ENCODE results near the gene HESX1. TPM values are rescaled to one million over a fixed set of nuclear protein-coding genes. Genes with fewer than 3 reads are reported as not detected.

HESX1 gene
- polyA plus RNA-seq, 1 donor from 2014 or later, result 4.8 TPM

DNA sequence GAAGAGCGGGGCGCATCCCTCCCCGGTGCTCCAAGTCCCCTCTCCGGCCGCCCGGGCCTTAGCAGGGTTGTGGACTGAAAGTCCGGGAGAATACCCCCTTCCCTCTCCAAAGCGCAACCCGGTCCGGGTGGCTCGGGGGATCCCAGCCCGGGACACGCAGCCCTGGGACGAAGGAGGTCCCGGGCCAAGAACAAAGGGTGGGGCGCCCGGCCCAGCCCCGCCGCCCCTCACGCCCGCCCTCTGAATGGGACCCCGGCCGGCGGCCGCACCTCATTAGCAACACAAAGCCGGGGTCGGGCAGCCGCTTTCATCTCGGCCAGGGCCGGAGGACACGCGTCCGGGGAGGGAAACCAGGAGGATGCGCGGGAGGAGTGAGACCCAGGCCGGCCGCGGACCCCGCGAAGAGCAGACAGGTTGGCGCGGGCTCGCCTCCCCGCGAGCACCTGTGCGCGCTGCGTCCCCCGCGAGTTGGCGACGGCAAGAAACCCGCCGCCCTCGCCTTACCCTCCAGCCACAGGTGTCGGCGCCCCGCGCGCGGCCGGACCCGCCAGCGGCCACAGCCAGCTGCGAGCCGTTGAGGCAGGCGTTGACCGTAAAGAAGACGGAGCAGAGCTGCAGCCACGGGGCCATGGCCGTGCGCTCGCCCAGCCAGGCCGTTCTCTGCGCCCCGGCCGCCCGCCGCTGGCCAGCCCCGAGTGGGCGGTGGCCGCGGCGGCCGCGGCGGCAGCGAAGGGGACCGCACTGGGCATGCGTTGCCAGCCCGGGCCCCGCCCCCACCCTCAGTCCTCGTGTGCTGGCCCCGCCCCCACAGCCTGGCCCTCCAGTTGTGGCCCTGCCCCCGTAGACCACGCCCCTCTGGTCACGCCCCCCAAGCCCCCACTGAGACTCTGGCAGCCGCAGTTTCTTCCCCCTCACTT, 34.9 kb downstream of the HESX1 start, which contains the start of gene IL17RD:
Gene IL17RD, minus strand, starts transcription at position 697 of the 917 bp plus-strand sequence. Its CDS starts 67 bp downstream, at position 630.
- Histone ChIP-seq H4K20me1 (ENCODE audit: insufficient read depth) (no peaks in the 10 kb centered on the region), H3K27me3 (ENCODE audit: insufficient read depth, low read depth, low read length) (no peaks in the 10 kb centered on the region), H3F3A (ENCODE audit: insufficient read depth, low read length, poor library complexity, severe bottlenecking) (no peaks in the 10 kb centered on the region), H3K4me2 (ENCODE audit: low read length) (peak within 1 kb of the TSS; percentile 68), H3K79me2 (replicated peaks; ENCODE audit: insufficient read depth, low read length) (peaks cover 42% of the 10 kb centered on the region), H3K4me3 (ENCODE audit: low read length) (peak within 1 kb of the TSS; percentile 96), H3K9me3 (ENCODE audit: low read length) (no peaks in the 10 kb centered on the region), H3K27ac (ENCODE audit: low read length) (peak within 1 kb of the TSS; percentile 39), H3K9me2 (ENCODE audit: insufficient read depth, low read length) (no peaks in the 10 kb centered on the region), H2AFZ (ENCODE audit: low read depth, low read length) (peak within 1 kb of the TSS; percentile 85), H3K36me3 (ENCODE audit: insufficient read depth, low read length) (no peaks in the 10 kb centered on the region), H3K9ac (ENCODE audit: low read length) (peak within 1 kb of the TSS; percentile 79)
- TF ChIP-seq SMC3 (conservative IDR thresholded peaks at IDR 0.05; ENCODE audit: poor library complexity) (peak; percentile 27), POLR2AphosphoS5 (IDR thresholded peaks at IDR 0.05) (peak; percentile 68), EZH2 (IDR thresholded peaks at IDR 0.05; ENCODE audit: borderline replicate concordance, insufficient read depth, low read length, poor library complexity, severe bottlenecking) (no peak), EP300 (conservative IDR thresholded peaks at IDR 0.05; ENCODE audit: poor library complexity, severe bottlenecking) (no peak), CTCF (IDR thresholded peaks at IDR 0.05; ENCODE audit: poor library complexity, severe bottlenecking) (no peak), RAD21 (conservative IDR thresholded peaks at IDR 0.05) (peak; percentile 20), MXI1 (conservative IDR thresholded peaks at IDR 0.05; ENCODE audit: poor library complexity, severe bottlenecking) (peak; percentile 57), TAF1 (IDR thresholded peaks at IDR 0.05; ENCODE audit: low read depth) (no peak), REST (IDR thresholded peaks at IDR 0.05; ENCODE audit: borderline replicate concordance) (no peak)

- H3K4me2 ChIP-seq (ENCODE audit: low read length), result peak overlapping the region; percentile 68
- H3K9me2 ChIP-seq (ENCODE audit: insufficient read depth, low read length), result no peaks in the 10 kb centered on the region
- H3K79me2 ChIP-seq (replicated peaks; ENCODE audit: insufficient read depth, low read length), result peaks cover 47% of the 10 kb centered on the region
- H3K9me3 ChIP-seq (ENCODE audit: low read length), result no peaks in the 10 kb centered on the region
- no peaks in the 10 kb centered on the region for H4K20me1 ChIP-seq (ENCODE audit: insufficient read depth)
- H3K4me3 ChIP-seq (ENCODE audit: low read length), result peak overlapping the region; percentile 96
- no peaks in the 10 kb centered on the region for H3F3A ChIP-seq (ENCODE audit: insufficient read depth, low read length, poor library complexity, severe bottlenecking)
- H3K27me3 ChIP-seq (ENCODE audit: insufficient read depth, low read depth, low read length), result no peaks in the 10 kb centered on the region
- TF ChIP-seq REST (IDR thresholded peaks at IDR 0.05; ENCODE audit: borderline replicate concordance) (no peak), RAD21 (conservative IDR thresholded peaks at IDR 0.05) (no peak), SMC3 (conservative IDR thresholded peaks at IDR 0.05; ENCODE audit: poor library complexity) (no peak), EZH2 (IDR thresholded peaks at IDR 0.05; ENCODE audit: borderline replicate concordance, insufficient read depth, low read length, poor library complexity, severe bottlenecking) (no peak), POLR2AphosphoS5 (IDR thresholded peaks at IDR 0.05) (no peak), EP300 (conservative IDR thresholded peaks at IDR 0.05; ENCODE audit: poor library complexity, severe bottlenecking) (no peak), CTCF (IDR thresholded peaks at IDR 0.05; ENCODE audit: poor library complexity, severe bottlenecking) (no peak), MXI1 (conservative IDR thresholded peaks at IDR 0.05; ENCODE audit: poor library complexity, severe bottlenecking) (no peak), TAF1 (IDR thresholded peaks at IDR 0.05; ENCODE audit: low read depth) (no peak)
- peak overlapping the region; percentile 85 for H2AFZ ChIP-seq (ENCODE audit: low read depth, low read length)
- peak overlapping the region; percentile 79 for H3K9ac ChIP-seq (ENCODE audit: low read length)
- peak overlapping the region; percentile 39 for H3K27ac ChIP-seq (ENCODE audit: low read length)
- no peaks in the 10 kb centered on the region for H3K36me3 ChIP-seq (ENCODE audit: insufficient read depth, low read length)
Observed at GRCh38 chr3:57164217-57164656, 35.5 kb downstream of the HESX1 start.
